ENCODE data around the gene FRS2.

Gene FRS2

DNA sequence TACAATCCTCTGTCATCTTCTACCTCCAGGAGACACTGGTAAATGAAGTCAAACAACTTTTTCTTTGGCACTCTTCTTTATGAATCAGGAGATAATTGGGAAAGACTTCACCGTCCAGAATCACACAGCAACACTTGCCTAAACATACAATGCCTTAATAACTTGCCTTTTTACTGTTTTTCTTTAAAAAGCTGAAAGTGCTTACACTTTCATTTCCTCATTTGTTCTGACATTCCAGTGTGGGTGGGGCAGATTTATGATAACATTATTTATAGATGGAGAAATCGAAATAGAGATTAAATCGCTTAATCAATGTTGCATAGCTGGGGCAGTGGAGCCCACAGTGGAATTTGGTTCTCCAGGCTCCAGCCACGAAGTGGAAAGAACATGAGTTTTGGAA is 2.8 kb upstream of the FRS2 start:
- DNase-seq, result no peak

GRCh38 chr12:69468237-69469026 is 1.8 kb upstream of the FRS2 start:
- no peak for DNase-seq

- no peak for DNase-seq
These were observed 367 bp upstream of the FRS2 start for GRCh38 chr12:69469854-69470188.

DNA sequence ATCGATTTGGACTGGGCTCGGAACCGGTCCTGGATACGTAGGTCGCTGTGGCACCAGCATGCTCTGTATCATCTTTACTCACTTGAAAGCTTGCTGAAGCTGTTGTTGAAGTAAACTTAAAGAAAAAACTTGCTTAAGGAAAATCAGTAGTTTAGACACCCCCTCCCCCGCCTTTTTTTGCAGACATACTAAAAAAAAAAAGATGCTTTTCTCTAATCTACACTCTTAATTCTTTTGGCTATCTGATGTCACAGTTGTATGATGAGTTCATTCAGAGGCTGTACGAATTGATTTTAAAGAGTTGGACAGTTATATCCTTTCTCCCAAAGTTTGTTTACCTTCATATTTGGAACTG is 865 bp downstream of the FRS2 start:
- DNase-seq, result no peak

DNA sequence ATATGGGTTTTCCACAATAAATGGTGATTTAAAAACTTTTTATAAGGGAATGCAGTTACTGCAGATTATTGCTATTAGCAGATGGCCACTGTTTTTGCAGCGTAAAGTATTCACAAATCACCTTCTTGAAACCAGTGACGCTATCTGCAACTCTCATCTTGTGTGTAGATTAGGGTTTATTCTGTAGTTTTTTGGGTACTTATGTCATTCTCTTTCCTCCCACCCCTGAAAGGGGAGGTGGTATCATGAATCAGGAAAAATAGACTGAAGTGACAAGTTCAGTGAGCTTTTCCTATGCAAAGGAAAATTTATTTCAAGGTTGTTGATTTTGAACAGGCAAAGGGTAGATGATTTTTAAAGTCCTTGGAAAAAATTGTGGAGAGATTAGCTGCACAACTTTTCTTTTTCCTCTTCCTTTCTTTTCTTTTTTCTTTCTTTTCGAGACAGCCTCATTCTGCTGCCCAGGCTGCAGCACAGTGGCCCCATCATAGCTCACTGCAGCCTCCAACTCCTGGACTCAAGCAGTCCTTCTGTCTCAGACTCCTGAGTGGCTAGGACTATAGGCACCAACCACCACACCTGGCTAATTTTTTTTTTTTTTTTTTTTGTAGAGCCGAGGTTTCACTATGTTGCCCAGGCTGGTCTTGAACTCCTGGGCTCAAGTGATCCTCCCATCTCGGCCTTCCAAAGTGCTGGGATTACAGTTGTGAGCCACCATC is 1.6 kb downstream of the FRS2 start:
- DNase-seq, result no peak

- no peak for DNase-seq
These were observed 3.1 kb downstream of the FRS2 start for GRCh38 chr12:69473262-69473661.

DNA sequence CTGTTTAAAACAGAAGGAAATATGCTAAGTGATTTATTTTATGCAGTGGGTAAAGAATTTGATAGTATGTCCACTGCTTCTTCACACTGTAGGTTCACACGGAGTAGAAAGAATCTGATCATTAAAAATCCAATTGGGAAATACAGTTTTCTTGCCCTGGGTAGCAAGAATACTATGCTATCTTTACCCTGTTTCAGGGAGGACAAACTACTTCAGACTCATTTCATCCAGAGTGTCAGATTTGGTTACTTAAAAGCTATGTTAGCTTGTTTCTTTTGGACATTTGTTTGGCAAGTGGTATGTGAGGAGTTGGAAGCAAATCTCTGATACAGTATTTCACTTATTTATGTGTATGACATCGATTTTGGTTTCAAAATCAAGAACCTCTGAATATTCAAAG is 4.3 kb downstream of the FRS2 start:
- DNase-seq, result no peak

DNA sequence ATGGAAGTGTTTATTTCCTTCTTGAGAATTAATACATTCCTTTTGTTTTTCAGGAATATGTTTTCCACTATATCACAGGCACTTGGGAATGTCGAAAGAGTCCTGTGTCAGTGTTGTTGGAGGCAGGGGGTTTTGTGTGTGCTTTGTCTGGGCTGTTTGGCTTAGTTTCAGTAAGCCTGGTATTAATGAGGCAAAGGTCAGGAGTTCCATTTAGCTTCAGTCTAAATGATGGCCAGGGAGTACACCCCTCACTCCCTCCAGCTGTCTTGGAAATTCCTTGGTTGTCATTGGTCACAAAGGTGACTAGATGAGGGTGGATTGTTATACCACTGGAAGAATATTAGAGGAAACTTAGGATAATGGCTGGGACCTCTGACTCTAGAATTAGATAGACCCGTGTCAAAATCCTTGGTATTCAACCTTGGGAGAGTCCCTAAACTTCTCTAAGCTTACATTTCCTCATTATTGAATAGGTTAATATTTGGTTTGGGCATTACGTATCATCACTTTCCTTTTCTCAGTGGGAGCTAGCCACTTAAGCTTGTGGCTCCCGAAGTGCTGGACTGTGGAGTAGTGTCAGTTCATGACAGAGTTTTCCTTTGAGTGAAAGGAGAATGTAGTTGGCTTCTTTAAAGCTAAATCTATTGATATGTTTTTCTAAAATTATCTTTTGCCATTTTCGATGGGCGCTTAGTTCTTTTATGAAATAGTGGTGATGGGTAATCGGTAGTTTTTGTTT is 5.2 kb downstream of the FRS2 start:
- peak; percentile 36 for DNase-seq

- DNase-seq, result no peak
These were observed 6.3 kb downstream of the FRS2 start for GRCh38 chr12:69476276-69477017.

- DNase-seq, result no peak
These were observed 9.5 kb downstream of the FRS2 start for GRCh38 chr12:69479675-69480074.

- no peak for DNase-seq
These were observed 10.5 kb downstream of the FRS2 start for GRCh38 chr12:69480698-69481097.

- DNase-seq, result no peak
These were observed 10.9 kb downstream of the FRS2 start for GRCh38 chr12:69481133-69481532.

GRCh38 chr12:69483700-69484099 is 13.5 kb downstream of the FRS2 start:
- no peak for DNase-seq

DNA sequence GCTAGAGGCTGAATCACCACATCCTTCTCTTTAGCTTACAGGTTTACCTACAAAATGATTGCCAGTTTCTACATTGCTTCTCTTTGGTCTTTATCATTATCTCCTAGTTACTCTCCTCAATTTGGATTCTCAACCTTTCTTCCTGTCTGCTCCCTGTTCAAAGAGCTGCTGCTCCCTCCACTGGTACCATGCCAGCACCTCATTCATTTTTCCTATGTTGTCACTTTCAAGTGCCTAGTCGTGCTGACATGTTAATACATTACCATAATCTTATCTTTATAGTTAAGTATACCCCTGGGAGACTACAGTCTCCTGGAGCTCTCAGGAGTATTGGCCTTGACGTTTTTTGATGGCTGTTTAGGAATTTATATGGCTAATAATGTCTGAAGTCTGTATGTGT is 14.2 kb downstream of the FRS2 start:
- DNase-seq, result no peak

- DNase-seq, result no peak
These were observed 20.9 kb downstream of the FRS2 start for GRCh38 chr12:69490920-69491643.

- no peak for DNase-seq
These were observed 22.6 kb downstream of the FRS2 start for GRCh38 chr12:69492739-69493138.

DNA sequence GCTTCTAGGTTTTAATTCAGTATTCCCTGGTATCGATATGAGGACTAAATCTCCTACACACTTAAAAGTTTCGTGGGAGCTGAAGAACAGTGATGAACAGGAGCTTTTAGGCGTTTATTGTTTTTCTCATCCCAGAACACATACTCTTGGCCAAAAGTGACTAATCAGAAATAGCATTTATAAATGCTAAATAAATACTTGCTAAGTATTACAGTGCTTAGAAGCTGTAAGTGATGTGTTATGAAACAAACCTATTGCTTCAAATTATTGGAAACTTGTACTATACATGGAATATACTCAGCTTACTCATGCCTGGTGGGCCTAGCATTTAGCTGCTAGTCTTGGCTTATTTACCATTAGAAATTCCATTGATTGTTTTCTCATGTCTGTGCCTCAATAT is 24.9 kb downstream of the FRS2 start:
- no peak for DNase-seq

- DNase-seq, result no peak
These were observed 27.3 kb downstream of the FRS2 start for GRCh38 chr12:69497308-69498026.

DNA sequence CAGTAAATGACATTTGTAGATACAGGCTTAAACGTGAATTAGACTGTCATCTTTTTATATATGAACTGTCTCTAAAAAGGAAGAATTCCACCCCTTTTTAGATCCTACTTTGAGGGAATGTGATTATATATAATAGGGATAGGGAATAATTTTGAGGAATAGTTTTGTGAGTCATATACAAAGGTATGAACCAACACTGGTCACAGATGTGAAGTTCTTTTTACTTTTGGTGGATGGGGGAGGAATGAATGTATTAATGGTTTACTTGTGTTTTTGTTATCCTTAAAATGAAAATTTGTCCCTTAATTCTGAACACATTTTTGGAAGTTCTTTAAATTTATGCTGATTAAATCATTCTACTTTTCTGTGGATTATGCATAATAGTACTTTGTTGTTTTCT is 30.4 kb downstream of the FRS2 start:
- no peak for DNase-seq

DNA sequence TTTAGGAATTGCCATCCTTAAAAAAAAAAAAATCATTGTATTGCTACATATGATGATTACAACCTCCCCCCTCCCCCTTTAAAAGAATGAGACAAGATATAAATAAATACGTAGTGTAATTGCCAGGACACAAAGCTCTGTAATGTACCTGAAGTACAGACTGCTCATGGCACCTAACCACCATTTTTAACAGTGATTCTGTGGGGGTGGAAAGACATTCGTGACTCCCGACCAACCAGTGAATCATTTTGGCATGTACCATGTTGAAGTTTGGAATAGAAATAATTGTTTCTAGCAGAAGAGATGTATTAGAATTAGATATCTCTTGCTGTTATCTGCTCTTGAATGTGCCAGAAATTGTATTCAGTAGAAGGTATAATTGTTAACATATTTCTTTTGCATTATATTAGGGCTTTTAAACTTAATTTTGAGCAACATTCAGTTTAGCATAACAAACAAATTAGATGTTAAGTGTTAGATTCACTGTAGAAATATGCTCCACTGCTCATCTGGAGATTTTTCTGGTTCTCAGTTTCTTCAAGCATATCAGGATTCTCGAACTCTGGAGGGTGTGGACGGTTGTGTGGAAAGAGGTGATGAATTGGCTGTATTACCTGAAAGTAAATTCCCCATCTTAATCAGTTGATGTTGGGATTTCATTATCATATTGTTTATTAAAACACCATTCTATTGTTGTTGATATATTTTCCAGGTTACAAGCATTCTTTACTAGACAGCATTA is 31.1 kb downstream of the FRS2 start:
- no peak for DNase-seq

Data from NCI-H2227 treated with DMSO at 0.1 percent for 48 hours (cell line).